ENCODE data around the gene AUP1.

The AUP1 gene

DNA sequence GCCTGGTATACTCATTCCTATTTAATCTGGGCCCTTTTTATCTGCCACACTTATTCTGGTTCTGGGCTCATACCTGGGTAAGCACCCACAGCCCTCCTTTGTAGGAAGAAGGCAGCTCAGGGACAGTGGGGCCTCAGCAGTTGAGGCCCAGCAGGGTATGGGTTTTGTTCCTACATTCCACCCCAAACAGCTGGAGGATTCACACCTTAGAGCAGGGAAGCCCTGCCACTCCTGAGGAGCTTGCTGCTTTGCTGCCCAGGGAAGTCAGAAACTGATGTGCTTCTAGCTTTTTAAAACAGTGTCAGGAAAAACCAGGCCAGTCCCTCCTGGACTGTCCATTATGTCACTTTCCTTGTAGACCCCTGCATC lies 28.9 kb downstream of the AUP1 start:
- TF ChIP-seq CTCF (IDR thresholded peaks at IDR 0.05; ENCODE audit: insufficient read depth, low read length, missing control alignments) = no peak
- H3K4me3 ChIP-seq (ENCODE audit: low read depth, low read length) = no peak overlapping the region
- no peak for DNase-seq (ENCODE audit: low read depth, low spot score)
- ChIA-PET CTCF (interaction anchor here (1.2 to 13.6 kb wide), 3 partner anchors 10 to 86 kb away, joined by 3 to 202 read pairs (median 29); partner anchors contain the start of genes CCDC142 and TTC31), POLR2A (interaction anchor here (1.1 to 1.3 kb wide), 2 partner anchors 18 to 28 kb away, joined by 3 to 5 read pairs; partner anchors contain the start of genes CCDC142, MRPL53 and TTC31)

GRCh38 chr2:74499940-74500577 lies 29.4 kb downstream of the AUP1 start:
- ChIA-PET CTCF (interaction anchor here (1.2 to 13.6 kb wide), 3 partner anchors 10 to 87 kb away, joined by 3 to 202 read pairs (median 29); partner anchors contain the start of genes CCDC142 and TTC31), POLR2A (interaction anchor here (1.1 to 1.3 kb wide), 2 partner anchors 17 to 28 kb away, joined by 3 to 5 read pairs; partner anchors contain the start of genes CCDC142, MRPL53 and TTC31)
- TF ChIP-seq CTCF (IDR thresholded peaks at IDR 0.05; ENCODE audit: insufficient read depth, low read length, missing control alignments) = no peak
- DNase-seq (ENCODE audit: low read depth, low spot score) = no peak
- H3K4me3 ChIP-seq (ENCODE audit: low read depth, low read length) = no peak overlapping the region; the same call in 1 of the 2 replicates

GRCh38 chr2:74499267-74499939 lies 30.1 kb downstream of the AUP1 start, which contains the start of gene LBX2:
Gene LBX2, minus strand, starts transcription at chr2:74499603. Its CDS starts 66 bp downstream, at chr2:74499537.
- peak within 1 kb of the TSS; percentile 43 for H3K4me3 ChIP-seq (ENCODE audit: low read depth, low read length)
- no peak for TF ChIP-seq CTCF (IDR thresholded peaks at IDR 0.05; ENCODE audit: insufficient read depth, low read length, missing control alignments)
- ChIA-PET CTCF (interaction anchor here (1.2 to 13.6 kb wide), 4 partner anchors 9 to 87 kb away, joined by 3 to 202 read pairs (median 16); partner anchors contain the start of genes CCDC142 and TTC31), POLR2A (interaction anchor here (0.6 to 1.0 kb wide), 2 partner anchors 16 to 79 kb away, joined by 3 to 5 read pairs; partner anchors contain the start of genes CCDC142 and TTC31)
- no peak for DNase-seq (ENCODE audit: low read depth, low spot score)

GRCh38 chr2:74498500-74499266 lies 30.8 kb downstream of the AUP1 start:
- CTCF ChIA-PET = interaction anchor here (1.4 to 13.6 kb wide), 4 partner anchors 9 to 88 kb away, joined by 3 to 202 read pairs (median 16); partner anchors contain the start of genes CCDC142, PCGF1 and TTC31
- H3K4me3 ChIP-seq (ENCODE audit: low read depth, low read length) = peak overlapping the region; percentile 43
- DNase-seq (ENCODE audit: low read depth, low spot score) = no peak
- TF ChIP-seq CTCF (IDR thresholded peaks at IDR 0.05; ENCODE audit: insufficient read depth, low read length, missing control alignments) = no peak
- POLR2A ChIA-PET = interaction anchor here (0.6 to 1.0 kb wide), 2 partner anchors 16 to 80 kb away, joined by 3 to 5 read pairs; partner anchors contain the start of genes CCDC142 and TTC31

- no peak for TF ChIP-seq CTCF (IDR thresholded peaks at IDR 0.05; ENCODE audit: insufficient read depth, low read length, missing control alignments)
- DNase-seq (ENCODE audit: low read depth, low spot score) = no peak
- CTCF ChIA-PET = interaction anchor here (1.4 to 13.6 kb wide), 4 partner anchors 8 to 89 kb away, joined by 3 to 202 read pairs (median 16); partner anchors contain the start of genes CCDC142, PCGF1 and TTC31
- peak overlapping the region; percentile 42 for H3K4me3 ChIP-seq (ENCODE audit: low read depth, low read length)
- POLR2A ChIA-PET = no interaction called here
These were observed 31.6 kb downstream of the AUP1 start for GRCh38 chr2:74497777-74498499.

Measured in AG04449 (cell line).